NT2/D1 (cell line): ENCODE measurements around the gene RAB37.

Experiments used
- SUZ12 ChIP-seq: IDR thresholded peaks from 2 replicates; pipeline ENCODE4 v1.6.1; 2011; ENCODE audit not compliant: insufficient read length, insufficient read depth; ENCODE audit errors: extremely low read depth
- YY1 ChIP-seq: IDR thresholded peaks from 2 replicates; pipeline ENCODE4 v1.6.1; 2011; ENCODE audit not compliant: insufficient read length, insufficient read depth
- ZNF274 ChIP-seq: IDR thresholded peaks from 2 replicates; pipeline ENCODE4 v1.6.1; 2011; ENCODE audit warnings: mild to moderate bottlenecking, low read depth, low read length

GRCh38 chr17:74768763-74769114 is 31.7 kb downstream of the RAB37 start:
- TF ChIP-seq ZNF274 (no peak), YY1 (no peak), SUZ12 (no peak)
